UCSD-AML1 (cell line): Measurements from ENCODE around the gene MED27.

Experiments
- DNase-seq: peaks from one replicate; lab custom pipeline; 2025; ENCODE audit not compliant: unreplicated experiment; lab: John Stamatoyannopoulos, UW

MED27 gene

GRCh38 chr9:132002643-132003318, 76.9 kb downstream of the MED27 start:
- no peak for DNase-seq

- no peak for DNase-seq
Observed at GRCh38 chr9:132001567-132001966, 78.1 kb downstream of the MED27 start.

GRCh38 chr9:132000659-132001058, 79.0 kb downstream of the MED27 start:
- DNase-seq: no peak

- DNase-seq: no peak
Observed at GRCh38 chr9:131999692-132000551, 79.7 kb downstream of the MED27 start.

- DNase-seq: no peak
Observed at GRCh38 chr9:131997779-131998178, 81.9 kb downstream of the MED27 start.

GRCh38 chr9:131997076-131997475, 82.6 kb downstream of the MED27 start:
- DNase-seq: no peak

- no peak for DNase-seq
Observed at GRCh38 chr9:131995382-131995781, 84.3 kb downstream of the MED27 start.

- DNase-seq: no peak
Observed at GRCh38 chr9:131994364-131995125, 85.1 kb downstream of the MED27 start.

GRCh38 chr9:131992906-131993657, 86.6 kb downstream of the MED27 start:
- no peak for DNase-seq

- no peak for DNase-seq
Observed at GRCh38 chr9:131987232-131987631, 92.4 kb downstream of the MED27 start.

GRCh38 chr9:131986576-131986975, 93.1 kb downstream of the MED27 start:
- no peak for DNase-seq

GRCh38 chr9:131986089-131986488, 93.6 kb downstream of the MED27 start:
- no peak for DNase-seq

GRCh38 chr9:131984564-131984963, 95.1 kb downstream of the MED27 start:
- no peak for DNase-seq

GRCh38 chr9:131982671-131983239, 96.9 kb downstream of the MED27 start:
- no peak for DNase-seq

- DNase-seq: no peak
Observed at GRCh38 chr9:131982102-131982501, 97.6 kb downstream of the MED27 start.

GRCh38 chr9:131981116-131981776, 98.4 kb downstream of the MED27 start:
- DNase-seq: no peak

- DNase-seq: no peak
Observed at GRCh38 chr9:131980267-131981016, 99.2 kb downstream of the MED27 start.

- no peak for DNase-seq
Observed at GRCh38 chr9:131977109-131977838, 102.4 kb downstream of the MED27 start.
